HFFc6 (cell line): ENCODE measurements around the gene SCAPER. TPM values are rescaled to one million over a fixed set of nuclear protein-coding genes. Genes with fewer than 3 reads are reported as not detected.
"Not testable (repeated sequence)": the region's sequence is repeated elsewhere in the genome, so short reads cannot be mapped to it uniquely, and the experiment has no call there.

Experiments
- DNase-seq: peaks from one replicate; pipeline ENCODE4 v3.0.0-alpha.2; 2018
- H3K27ac Mint-ChIP-seq: 2 replicates; pipeline ENCODE4 v1.8.0; 2020; ENCODE audit warnings: mild to moderate bottlenecking, mixed read lengths
- H3K27me3 Mint-ChIP-seq: 2 replicates; pipeline ENCODE4 v1.8.0; 2021; ENCODE audit warnings: mild to moderate bottlenecking, moderate library complexity, mixed read lengths; ENCODE audit not compliant: insufficient read depth
- H3K36me3 Mint-ChIP-seq: 2 replicates; pipeline ENCODE4 v1.8.0; 2021; ENCODE audit warnings: low read depth, mixed read lengths
- H3K4me1 Mint-ChIP-seq: 2 replicates; pipeline ENCODE4 v1.8.0; 2020; ENCODE audit warnings: low read depth, mixed read lengths
- H3K4me3 Mint-ChIP-seq: 2 replicates; pipeline ENCODE4 v1.8.0; 2020; ENCODE audit warnings: mild to moderate bottlenecking, moderate library complexity, mixed read lengths
- H3K9me3 Mint-ChIP-seq: 2 replicates; pipeline ENCODE4 v1.8.0; 2020; ENCODE audit warnings: mild to moderate bottlenecking, mixed read lengths
- CTCF ChIP-seq: fragments of 200-600 bp; sonication (generic); IDR thresholded peaks from 2 replicates; pipeline ENCODE4 v1.5.0; 2021; ENCODE audit warnings: antibody characterized with exemption, mild to moderate bottlenecking
- microRNA-seq: library from miRNA; unstranded; fragments of <30 nt; microRNA quantifications from one replicate; pipeline ENCODE4, GENCODE V29; 2019
- total RNA-seq, 6 experiments: library from RNA; stranded (reverse); fragmentation: NEBNext Ultra II Directional; extraction: Animal tissue kit (Norgen Biotek cat#: 25700); gene quantifications; 2 replicates in 1 of 6; 3 replicates in 5 of 6; pipeline ENCODE4 v1.2.3, GENCODE V29; 2021

Gene SCAPER
- total RNA-seq, 6 experiments from 2014 or later = 6.9 to 10.1 (median 8.1) TPM

GRCh38 chr15:76298986-76299385 is 606.2 kb downstream of the SCAPER start:
- TF ChIP-seq CTCF = no peak
- no peak for DNase-seq
- H3K4me1 Mint-ChIP-seq = peaks cover 8% of the 10 kb centered on the region
- H3K27me3 Mint-ChIP-seq = no peaks in the 10 kb centered on the region; the same call in 1 of the 2 replicates
- H3K27ac Mint-ChIP-seq = no peak overlapping the region
- peaks cover 2% of the 10 kb centered on the region; the same call in 1 of the 2 replicates for H3K36me3 Mint-ChIP-seq
- no peak overlapping the region for H3K4me3 Mint-ChIP-seq
- no peaks in the 10 kb centered on the region for H3K9me3 Mint-ChIP-seq

GRCh38 chr15:76297951-76298350 is 607.2 kb downstream of the SCAPER start:
- DNase-seq, H3K27ac Mint-ChIP-seq, H3K36me3 Mint-ChIP-seq, H3K27me3 Mint-ChIP-seq, H3K9me3 Mint-ChIP-seq, H3K4me3 Mint-ChIP-seq: not testable (repeated sequence)
- peaks cover 18% of the 10 kb centered on the region for H3K4me1 Mint-ChIP-seq

Small RNA genes within 50 kb of the gene (microRNA-seq; reads per million reads assigned to microRNA genes)
- gene MIR3713 = not detected

Other genes with a start within 250 kb of the SCAPER start
- gene RCN2, start 26.4 kb upstream of the SCAPER start, total RNA-seq = 10 to 100 TPM; 88.0 to 98.1 (median 94.5) TPM
- under 1 TPM in 2 of 6 experiments, not detected in 4; 0.16 to 0.38 TPM for gene PSTPIP1, start 89.8 kb upstream of the SCAPER start, total RNA-seq
- gene TSPAN3, start 165.8 kb upstream of the SCAPER start, total RNA-seq = 100 to 1,000 TPM; 153 to 222 (median 183) TPM